Lower lobe of right lung (tissue), 2 donors: ENCODE results near the gene ERP27. TPM values are rescaled to one million over a fixed set of nuclear protein-coding genes. Genes with fewer than 3 reads are reported as not detected.

ENCODE experiments used
- ATAC-seq, 2 donors: fragments of 200-7000 bp; cut with Tn5 transposase; one replicate each; pipeline ENCODE4 v1.9.1; 2020 to 2022; ENCODE audit warnings: mild to moderate bottlenecking in 2 of 2, moderate library complexity in 2 of 2
- DNase-seq: peaks from one replicate; pipeline ENCODE4 v3.0.0-alpha.2; 2020
- H3K27ac ChIP-seq: fragments of 200-600 bp; one replicate; pipeline ENCODE4 v1.8.0; 2022
- H3K27me3 ChIP-seq: fragments of 200-600 bp; one replicate; pipeline ENCODE4 v1.8.0; 2022; ENCODE audit warnings: low read depth
- H3K36me3 ChIP-seq: fragments of 200-600 bp; one replicate; pipeline ENCODE4 v1.8.0; 2022; ENCODE audit warnings: mild to moderate bottlenecking
- H3K4me1 ChIP-seq: fragments of 200-600 bp; one replicate; pipeline ENCODE4 v1.8.0; 2022
- H3K4me3 ChIP-seq: fragments of 200-600 bp; one replicate; pipeline ENCODE4 v1.8.0; 2022; ENCODE audit warnings: mild to moderate bottlenecking
- H3K9me3 ChIP-seq: fragments of 200-600 bp; one replicate; pipeline ENCODE4 v1.8.0; 2022
- intact Hi-C: fragments of 100-400 bp; cut with DNase I; formaldehyde crosslinking; loops from one replicate; pipeline ENCODE4 v1.11.0; 2022
- total RNA-seq: library from RNA; stranded (reverse); fragmentation: NEBNext Ultra II Directional; extraction: Animal tissue kit (Norgen Biotek cat#: 25700); gene quantifications from one replicate; pipeline ENCODE4 v1.2.1, GENCODE V29; 2021
- TF ChIP-seq, protein P1 (sequence below): fragments of 200-600 bp; IDR thresholded peaks from one replicate; pipeline ENCODE4 v1.8.0; 2022; ENCODE audit warnings: antibody characterized with exemption, mild to moderate bottlenecking
- donor health status: DM: no; HTN: yes; CAD: no; lungs with severe emphysema.

Gene ERP27
- total RNA-seq, 1 donor from 2014 or later, result 16.2 TPM

DNA sequence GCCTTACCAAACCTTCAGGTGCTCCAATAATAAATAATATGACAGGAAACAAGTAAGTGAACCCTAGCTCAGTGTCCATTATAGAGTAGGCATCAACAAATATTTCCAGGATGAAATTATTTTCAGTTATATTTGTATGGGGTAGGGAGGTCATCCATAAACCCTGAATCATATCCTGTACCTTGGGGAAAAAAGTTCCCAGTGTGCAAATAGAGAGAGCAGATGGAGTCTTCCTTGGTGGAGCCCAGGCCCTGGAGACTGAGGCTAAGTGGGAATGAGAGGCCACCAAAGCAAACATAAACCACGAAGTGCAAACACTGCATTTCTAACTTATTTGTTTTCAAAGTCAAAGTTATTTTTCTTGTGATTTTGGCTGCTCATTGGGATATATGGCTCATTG is 8.5 kb upstream of the ERP27 start:
- TF ChIP-seq, protein P1, sequence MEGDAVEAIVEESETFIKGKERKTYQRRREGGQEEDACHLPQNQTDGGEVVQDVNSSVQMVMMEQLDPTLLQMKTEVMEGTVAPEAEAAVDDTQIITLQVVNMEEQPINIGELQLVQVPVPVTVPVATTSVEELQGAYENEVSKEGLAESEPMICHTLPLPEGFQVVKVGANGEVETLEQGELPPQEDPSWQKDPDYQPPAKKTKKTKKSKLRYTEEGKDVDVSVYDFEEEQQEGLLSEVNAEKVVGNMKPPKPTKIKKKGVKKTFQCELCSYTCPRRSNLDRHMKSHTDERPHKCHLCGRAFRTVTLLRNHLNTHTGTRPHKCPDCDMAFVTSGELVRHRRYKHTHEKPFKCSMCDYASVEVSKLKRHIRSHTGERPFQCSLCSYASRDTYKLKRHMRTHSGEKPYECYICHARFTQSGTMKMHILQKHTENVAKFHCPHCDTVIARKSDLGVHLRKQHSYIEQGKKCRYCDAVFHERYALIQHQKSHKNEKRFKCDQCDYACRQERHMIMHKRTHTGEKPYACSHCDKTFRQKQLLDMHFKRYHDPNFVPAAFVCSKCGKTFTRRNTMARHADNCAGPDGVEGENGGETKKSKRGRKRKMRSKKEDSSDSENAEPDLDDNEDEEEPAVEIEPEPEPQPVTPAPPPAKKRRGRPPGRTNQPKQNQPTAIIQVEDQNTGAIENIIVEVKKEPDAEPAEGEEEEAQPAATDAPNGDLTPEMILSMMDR, result no peak
- DNase-seq, result no peak
- H3K36me3 ChIP-seq, result peaks cover 78% of the 10 kb centered on the region
- no peaks in the 10 kb centered on the region for H3K9me3 ChIP-seq
- H3K4me3 ChIP-seq, result no peak overlapping the region
- H3K27ac ChIP-seq, result peak overlapping the region; percentile 75
- intact Hi-C loops, result no loop called here
- peak in 1 of 2 donors; percentile 48 for ATAC-seq
- no peaks in the 10 kb centered on the region for H3K27me3 ChIP-seq
- peaks cover 66% of the 10 kb centered on the region for H3K4me1 ChIP-seq

DNA sequence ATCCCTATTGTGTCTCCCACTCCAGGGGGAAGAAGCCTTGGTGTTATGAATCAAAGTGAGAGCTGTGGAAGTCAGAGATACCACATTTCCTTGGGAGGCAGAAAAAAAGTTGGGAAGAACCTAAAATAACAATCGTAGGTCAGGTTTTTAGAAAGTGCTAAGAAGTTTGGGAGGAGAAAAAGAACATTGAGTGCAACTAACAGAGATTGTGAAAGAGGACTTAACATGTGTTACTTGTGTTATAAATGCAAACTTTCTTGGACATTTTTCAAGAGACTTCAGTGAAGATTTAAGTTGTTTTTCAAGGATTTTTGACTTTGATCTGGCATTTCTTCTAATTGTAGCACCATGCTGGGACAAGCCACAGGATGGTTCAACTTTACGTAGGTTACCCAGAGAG is 7.8 kb upstream of the ERP27 start:
- ATAC-seq, result no peak
- TF ChIP-seq, protein P1, result no peak

DNA sequence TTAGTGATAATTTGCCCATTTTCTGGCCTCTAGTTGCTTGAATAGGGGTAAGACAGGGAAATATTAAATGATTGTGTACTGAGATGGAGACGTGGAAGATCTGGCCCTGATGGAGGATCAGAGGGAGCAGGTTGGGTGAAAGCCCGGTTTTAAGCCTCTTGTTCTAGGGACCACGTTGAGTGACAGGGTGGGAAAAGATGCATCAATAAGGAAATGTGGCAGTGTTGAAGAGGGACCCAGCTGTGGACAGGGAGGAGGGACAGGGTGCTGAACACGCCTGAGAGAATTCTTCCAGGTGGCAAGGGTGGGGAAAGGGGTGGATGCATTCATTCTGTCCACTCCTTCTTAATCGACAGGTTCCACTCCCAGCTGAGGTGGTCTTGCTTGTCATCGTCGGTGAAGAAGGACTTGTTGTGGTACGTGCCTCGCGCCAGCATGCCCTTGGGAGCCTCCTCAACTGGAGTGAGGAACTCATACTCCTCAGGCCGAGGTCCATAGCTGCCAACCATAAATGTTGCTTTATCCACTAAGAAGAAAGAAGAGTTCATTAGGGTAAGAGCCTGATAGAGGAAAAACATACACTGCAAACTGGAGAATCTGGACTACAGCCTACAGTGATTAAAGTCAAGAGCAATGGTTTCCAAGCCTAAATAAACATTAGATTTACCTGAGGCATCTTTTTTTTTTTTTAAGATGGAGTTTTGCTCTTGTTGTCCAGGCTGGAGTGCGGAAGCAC is 4.0 kb upstream of the ERP27 start:
- Histone ChIP-seq H3K27ac (no peak overlapping the region), H3K27me3 (no peaks in the 10 kb centered on the region), H3K4me1 (peaks cover 21% of the 10 kb centered on the region), H3K9me3 (no peaks in the 10 kb centered on the region), H3K36me3 (peaks cover 54% of the 10 kb centered on the region), H3K4me3 (no peak overlapping the region)
- peak; percentile 23 to 52 for ATAC-seq
- DNase-seq, result no peak
- TF ChIP-seq, protein P1, result no peak
- intact Hi-C loops, result no loop called here

More for the DNA sequence above, 7.8 kb upstream of the ERP27 start:
- peaks cover 83% of the 10 kb centered on the region for H3K36me3 ChIP-seq
- H3K4me1 ChIP-seq, result peaks cover 59% of the 10 kb centered on the region
- no peak overlapping the region for H3K4me3 ChIP-seq
- H3K27ac ChIP-seq, result no peak overlapping the region
- H3K9me3 ChIP-seq, result no peaks in the 10 kb centered on the region
- intact Hi-C loops, result no loop called here
- no peaks in the 10 kb centered on the region for H3K27me3 ChIP-seq
- DNase-seq, result no peak

DNA sequence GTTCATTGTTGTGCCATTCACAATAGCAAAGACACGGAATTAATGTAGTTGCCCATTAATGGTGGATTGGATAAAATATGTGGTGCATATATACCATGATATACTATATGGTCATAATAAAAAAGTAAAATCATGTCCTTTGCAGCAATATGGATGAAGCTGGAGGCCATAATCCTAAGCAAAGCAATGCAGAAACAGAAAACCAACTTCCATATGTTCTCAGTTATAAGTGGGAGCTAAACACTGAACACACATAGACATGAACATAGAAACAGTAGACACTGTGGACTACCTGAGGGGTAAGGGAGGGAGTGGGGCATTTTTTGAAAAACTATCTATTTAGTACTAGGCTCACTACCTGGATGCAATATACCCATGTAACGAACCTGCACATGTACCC is 3.0 kb upstream of the ERP27 start:
- no peaks in the 10 kb centered on the region for H3K9me3 ChIP-seq
- H3K27me3 ChIP-seq, result no peaks in the 10 kb centered on the region
- ATAC-seq (no peak), DNase-seq (no peak)
- no peak overlapping the region for H3K4me3 ChIP-seq
- H3K27ac ChIP-seq, result no peak overlapping the region
- TF ChIP-seq, protein P1, result no peak
- peaks cover 44% of the 10 kb centered on the region for H3K36me3 ChIP-seq
- intact Hi-C loops, result no loop called here
- H3K4me1 ChIP-seq, result peaks cover 11% of the 10 kb centered on the region

DNA sequence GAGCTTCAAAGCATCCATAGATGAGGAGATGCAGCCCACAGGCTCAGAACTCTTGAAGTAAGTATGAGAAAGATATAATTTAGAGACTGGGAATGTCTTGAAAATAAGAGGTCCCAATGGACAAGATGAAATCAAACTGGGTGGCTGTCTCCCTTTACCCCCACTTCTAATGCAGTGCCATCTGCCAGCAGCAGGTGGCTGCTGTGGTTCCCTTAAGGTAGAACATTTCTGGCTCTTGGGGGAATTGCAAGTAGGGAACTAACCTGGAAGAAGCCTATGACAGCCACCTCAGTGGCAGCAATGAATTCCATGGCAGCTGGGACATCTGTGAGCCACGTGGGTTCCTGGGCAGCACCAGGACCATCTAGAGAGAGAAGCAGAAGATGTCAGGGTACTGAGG is 648 bp downstream of the ERP27 start:
- Histone ChIP-seq H3K27ac (no peak overlapping the region), H3K36me3 (peaks cover 13% of the 10 kb centered on the region), H3K27me3 (no peaks in the 10 kb centered on the region), H3K4me1 (no peaks in the 10 kb centered on the region), H3K9me3 (no peaks in the 10 kb centered on the region), H3K4me3 (no peak overlapping the region)
- intact Hi-C loops, result no loop called here
- DNase-seq (no peak), ATAC-seq (no peak)
- TF ChIP-seq, protein P1, result no peak
